GM13977 (cell line): ENCODE data around the gene AKAP6.

Experiments used
- DNase-seq: peaks from one replicate; pipeline ENCODE4 v3.0.0; 2012; ENCODE audit warnings: low spot score
- in situ Hi-C: fragments of 300-500 bp; cut with MboI; formaldehyde crosslinking; loops from one replicate; pipeline ENCODE4 v1.12.0; 2022; ENCODE audit warnings: low sequenced_read_pairs, low pct_unique_long_range_greater_than_20kb, mixed read lengths, inconsistent platforms; ENCODE audit not compliant: unreplicated experiment
- TF ChIP-seq, protein P1 (sequence below): IDR thresholded peaks from 2 replicates; pipeline ENCODE4 v1.5.1; 2012; ENCODE audit warnings: mild to moderate bottlenecking, control low read depth; ENCODE audit not compliant: insufficient read depth; ENCODE audit errors: extremely low read depth, missing control alignments

Gene AKAP6

DNA sequence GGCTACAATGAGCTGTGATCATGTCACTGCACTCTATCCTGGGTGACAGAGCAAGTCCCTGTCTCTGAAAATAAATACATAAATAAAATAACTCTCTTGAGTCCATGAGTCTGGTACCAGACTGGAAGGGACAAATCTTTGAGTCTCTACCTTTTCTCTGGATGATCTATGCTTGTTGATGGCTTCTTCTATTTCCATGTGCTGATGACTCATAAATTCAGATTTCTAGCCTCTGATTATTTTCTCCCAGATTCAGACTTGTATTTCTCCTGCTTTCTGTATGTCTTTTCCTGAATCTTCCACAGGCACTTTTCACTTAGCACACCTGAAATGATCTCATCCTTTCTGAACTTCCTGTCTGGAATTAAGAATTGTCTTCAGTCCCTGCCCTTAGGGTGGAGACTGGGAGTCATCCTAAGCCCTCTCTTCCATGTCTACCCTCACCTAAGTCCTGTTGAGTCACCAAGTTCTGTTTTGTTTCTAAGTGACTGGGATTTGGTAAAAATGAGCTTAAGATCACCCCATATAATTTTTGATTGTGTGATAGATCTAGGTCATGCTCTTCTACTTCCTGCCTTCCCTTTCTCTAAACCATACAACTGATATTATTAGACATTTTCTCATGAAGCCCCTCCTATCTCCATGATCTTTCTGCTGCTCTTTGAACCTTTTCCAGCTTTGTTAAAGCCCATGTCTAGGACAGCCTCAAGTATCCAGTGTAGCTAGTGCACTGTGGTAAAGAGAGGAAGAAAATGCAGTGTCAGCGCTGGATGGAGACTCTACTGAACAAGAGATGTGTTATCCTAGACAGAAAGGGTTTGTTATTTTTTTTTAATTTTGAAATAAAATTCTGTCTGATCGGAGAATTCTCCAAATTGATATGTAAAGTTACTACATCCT lies 13.1 kb downstream of the AKAP6 start:
- DNase-seq = no peak
- TF ChIP-seq, protein P1, sequence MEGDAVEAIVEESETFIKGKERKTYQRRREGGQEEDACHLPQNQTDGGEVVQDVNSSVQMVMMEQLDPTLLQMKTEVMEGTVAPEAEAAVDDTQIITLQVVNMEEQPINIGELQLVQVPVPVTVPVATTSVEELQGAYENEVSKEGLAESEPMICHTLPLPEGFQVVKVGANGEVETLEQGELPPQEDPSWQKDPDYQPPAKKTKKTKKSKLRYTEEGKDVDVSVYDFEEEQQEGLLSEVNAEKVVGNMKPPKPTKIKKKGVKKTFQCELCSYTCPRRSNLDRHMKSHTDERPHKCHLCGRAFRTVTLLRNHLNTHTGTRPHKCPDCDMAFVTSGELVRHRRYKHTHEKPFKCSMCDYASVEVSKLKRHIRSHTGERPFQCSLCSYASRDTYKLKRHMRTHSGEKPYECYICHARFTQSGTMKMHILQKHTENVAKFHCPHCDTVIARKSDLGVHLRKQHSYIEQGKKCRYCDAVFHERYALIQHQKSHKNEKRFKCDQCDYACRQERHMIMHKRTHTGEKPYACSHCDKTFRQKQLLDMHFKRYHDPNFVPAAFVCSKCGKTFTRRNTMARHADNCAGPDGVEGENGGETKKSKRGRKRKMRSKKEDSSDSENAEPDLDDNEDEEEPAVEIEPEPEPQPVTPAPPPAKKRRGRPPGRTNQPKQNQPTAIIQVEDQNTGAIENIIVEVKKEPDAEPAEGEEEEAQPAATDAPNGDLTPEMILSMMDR = no peak
- in situ Hi-C loops = no loop called here

DNA sequence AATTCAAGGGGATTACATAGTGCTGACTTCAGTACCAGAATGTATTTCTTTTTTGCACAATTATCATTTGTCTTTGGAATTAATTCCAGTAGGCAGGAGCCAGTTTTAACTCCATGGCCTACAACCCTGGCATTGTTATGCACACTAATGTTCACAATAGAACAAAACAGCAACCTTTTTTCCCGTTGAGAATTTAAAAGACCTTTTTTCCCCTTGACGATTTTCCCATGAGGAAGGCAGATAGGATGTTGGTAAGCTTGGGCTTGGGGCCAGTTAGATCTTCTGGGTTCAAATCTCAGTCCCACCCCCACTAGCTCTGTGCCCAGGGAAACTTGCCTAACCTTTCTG lies 13.7 kb downstream of the AKAP6 start:
- DNase-seq = no peak
- in situ Hi-C loops = no loop called here
- TF ChIP-seq, protein P1 = no peak

DNA sequence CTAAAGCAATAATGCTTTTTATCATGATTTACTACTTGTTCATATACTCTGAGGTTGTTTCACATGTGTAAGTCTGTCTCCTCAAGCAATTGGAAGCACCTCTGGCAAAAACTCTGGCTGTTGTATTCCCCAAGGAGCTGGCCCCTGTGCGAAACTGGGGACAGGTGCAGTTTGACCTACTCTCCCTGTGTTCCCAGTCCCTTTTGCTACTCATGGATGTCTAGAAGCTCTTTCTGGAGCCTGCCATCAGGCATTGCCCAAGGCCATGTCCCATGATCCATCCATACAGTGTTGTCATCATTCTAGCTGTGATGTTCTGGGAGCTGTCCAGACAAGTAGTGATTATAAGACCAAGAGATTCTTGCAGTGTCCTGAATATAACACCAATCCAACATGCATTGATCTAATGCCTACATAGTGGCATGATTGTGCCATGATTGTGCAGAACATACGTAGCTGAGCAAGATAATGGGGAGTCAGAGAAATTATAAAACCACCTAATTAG lies 14.9 kb downstream of the AKAP6 start:
- in situ Hi-C loops = no loop called here
- no peak for DNase-seq
- TF ChIP-seq, protein P1 = no peak

DNA sequence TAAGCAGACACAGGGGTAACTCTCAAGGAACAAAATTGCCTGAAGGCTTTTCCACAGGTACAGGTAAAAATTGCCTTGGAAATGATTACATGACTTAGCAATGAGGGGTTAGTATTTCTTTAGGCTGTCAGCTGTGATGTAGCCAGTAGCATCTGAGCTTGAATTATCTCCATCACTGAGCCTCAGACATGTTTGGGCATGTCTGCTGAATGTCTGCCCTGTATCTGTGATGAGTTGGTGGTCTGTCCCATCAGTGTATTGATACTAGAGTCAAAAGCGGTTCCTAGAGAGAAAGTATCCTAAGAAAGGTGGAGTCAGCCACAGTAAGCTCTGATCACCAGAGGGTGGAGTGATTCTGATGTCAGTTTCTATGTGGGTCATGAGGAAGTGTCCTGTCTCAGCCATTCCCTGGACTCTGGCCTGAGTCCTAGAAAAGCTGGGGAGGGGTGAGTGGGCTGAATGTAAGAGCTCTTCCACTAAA lies 16.3 kb downstream of the AKAP6 start:
- in situ Hi-C loops = no loop called here
- TF ChIP-seq, protein P1 = no peak
- no peak for DNase-seq

DNA sequence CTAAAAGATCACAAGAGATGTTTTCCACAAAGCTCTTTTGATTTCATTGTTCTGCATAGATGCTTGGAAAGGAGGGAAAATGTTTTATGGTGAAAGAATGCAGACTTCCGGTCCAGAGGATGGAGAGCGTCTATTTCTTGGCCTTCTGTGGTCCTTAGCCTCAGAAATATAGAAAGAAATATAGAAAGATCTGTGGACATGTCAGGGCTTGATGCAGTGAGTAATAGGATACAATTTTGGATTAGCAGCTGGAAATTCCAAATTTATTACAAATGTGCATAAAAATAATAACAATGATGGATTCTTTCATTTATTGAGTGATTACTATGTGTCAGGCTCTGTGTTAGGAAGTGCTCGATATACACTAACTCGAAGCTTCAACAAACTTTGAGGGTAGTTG lies 20.2 kb downstream of the AKAP6 start:
- TF ChIP-seq, protein P1 = no peak
- in situ Hi-C loops = no loop called here

DNA sequence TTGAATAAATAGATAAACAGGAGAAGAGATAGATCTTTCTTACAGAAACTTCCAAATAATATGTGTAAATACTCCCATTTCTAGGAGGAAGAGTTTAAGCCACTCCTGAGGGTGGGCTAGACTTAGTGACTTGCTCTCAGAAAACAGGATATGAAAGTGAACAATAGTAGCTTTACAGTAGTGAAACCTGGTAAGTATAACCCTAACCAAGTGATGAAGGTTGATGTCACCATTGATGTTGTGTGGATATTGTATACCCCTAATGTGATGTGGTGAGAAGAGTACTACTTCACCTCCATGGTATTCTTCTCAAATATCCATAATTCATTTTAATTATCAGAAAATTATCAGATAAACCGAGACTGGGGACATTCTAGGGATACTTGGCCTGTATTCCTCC lies 20.9 kb downstream of the AKAP6 start:
- peak; percentile 39 for DNase-seq
- in situ Hi-C loops = no loop called here
- TF ChIP-seq, protein P1 = no peak

More for the DNA sequence above, 20.2 kb downstream of the AKAP6 start:
- no peak for DNase-seq
